Esophagus (tissue), 2 donors: ENCODE data around the gene SLC2A13. TPM values are rescaled to one million over a fixed set of nuclear protein-coding genes. Genes with fewer than 3 reads are reported as not detected.

Experiments used
- H3K27ac ChIP-seq, 2 donors: one replicate each; pipeline ENCODE4 v1.5.1; 2013; ENCODE audit warnings: low read depth in 2 of 2, mild to moderate bottlenecking in 2 of 2, inconsistent platforms in 1 of 2, low read length in 1 of 2, moderate library complexity in 1 of 2
- H3K27me3 ChIP-seq, 2 donors: one replicate each; pipeline ENCODE4 v1.6.1; 2013; ENCODE audit warnings: low read length in 2 of 2, control low read depth in 1 of 2, mild to moderate bottlenecking in 1 of 2; ENCODE audit not compliant: insufficient read depth in 2 of 2, control insufficient read depth in 1 of 2
- H3K36me3 ChIP-seq, 2 donors: one replicate each; pipeline ENCODE4 v1.6.1; 2013; ENCODE audit warnings: low read length in 1 of 2; ENCODE audit not compliant: control insufficient read depth in 2 of 2, insufficient read depth in 2 of 2
- H3K4me1 ChIP-seq, 2 donors: one replicate each; pipeline ENCODE4 v1.6.1; 2013; ENCODE audit warnings: low read length in 1 of 2; ENCODE audit not compliant: control insufficient read depth in 2 of 2, insufficient read depth in 2 of 2
- H3K4me3 ChIP-seq, 2 donors: one replicate each; pipeline ENCODE4 v1.5.1; 2013; ENCODE audit warnings: low read length in 2 of 2, mild to moderate bottlenecking in 2 of 2, low read depth in 1 of 2, moderate library complexity in 1 of 2
- H3K9me3 ChIP-seq, 2 donors: one replicate each; pipeline ENCODE4 v1.6.1; 2013; ENCODE audit warnings: mild to moderate bottlenecking in 2 of 2, low read depth in 1 of 2, low read length in 1 of 2, moderate library complexity in 1 of 2; ENCODE audit not compliant: control insufficient read depth in 2 of 2, insufficient read depth in 1 of 2
- WGBS, 2 donors: extraction: QIAGEN DNeasy Blood & Tissue Kit; methylation state at CpG; one replicate each; pipeline ENCODE4 v1.1.7; 2013; 5-methylcytosine and 5-hydroxymethylcytosine counted together
- polyA plus RNA-seq, 2 donors: library from polyadenylated mRNA; stranded (reverse); fragments of 200-250 nt; gene quantifications; one replicate each; pipeline ENCODE4 v1.2.3, GENCODE V29; 2013
- donor health status: healthy with polysubstance abuse.
- donor health status: Bipolar disorder and iron deficiency.

The SLC2A13 gene
- polyA plus RNA-seq, 2 donors = 0.84 to 1.0 TPM

DNA sequence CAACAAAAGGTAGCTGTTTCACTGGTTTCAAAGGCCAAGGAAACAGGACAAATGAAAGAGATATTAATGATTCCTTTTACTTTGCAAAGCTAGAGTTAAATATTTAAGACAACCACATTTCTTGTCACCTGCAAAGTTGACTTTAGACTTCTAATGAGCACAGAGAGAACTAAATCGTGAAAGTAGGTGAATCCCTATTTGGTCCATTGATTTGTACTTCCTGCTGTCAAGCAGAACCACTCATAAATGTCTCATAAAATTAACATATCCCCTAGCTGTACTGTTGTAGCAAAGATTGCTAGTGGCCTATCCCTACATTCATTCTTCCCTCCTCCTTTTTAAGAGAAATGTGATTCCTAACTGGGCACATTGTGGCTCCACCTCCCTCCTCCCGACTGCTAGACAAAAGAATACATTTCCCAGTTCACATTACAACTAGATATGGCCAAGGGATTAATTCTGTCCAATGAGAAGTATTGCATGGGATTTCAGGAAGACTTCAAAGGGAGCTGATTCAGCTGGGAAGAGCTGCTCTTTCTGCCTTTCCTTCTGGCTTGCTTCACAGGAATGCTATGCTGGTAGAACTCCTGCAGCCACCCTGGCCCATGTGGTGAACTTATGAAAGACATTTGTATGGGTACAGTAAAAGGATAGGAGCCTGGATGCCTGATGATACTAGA, 258.8 kb downstream of the SLC2A13 start:
- H3K4me3 ChIP-seq = no peak overlapping the region
- H3K27me3 ChIP-seq = no peaks in the 10 kb centered on the region
- no peaks in the 10 kb centered on the region for H3K36me3 ChIP-seq
- WGBS, 2 donors = 46 to 67% methylated on average over 2 of the region's 2 CpGs
- H3K9me3 ChIP-seq = no peaks in the 10 kb centered on the region
- H3K27ac ChIP-seq = no peak overlapping the region
- no peaks in the 10 kb centered on the region for H3K4me1 ChIP-seq

- Histone ChIP-seq H3K27ac (no peak overlapping the region), H3K36me3 (no peaks in the 10 kb centered on the region), H3K27me3 (no peaks in the 10 kb centered on the region), H3K4me3 (no peak overlapping the region), H3K4me1 (no peaks in the 10 kb centered on the region), H3K9me3 (no peaks in the 10 kb centered on the region)
- 79 to 82% methylated on average over 2 of the region's 2 CpGs for WGBS, 2 donors
Observed at GRCh38 chr12:39846304-39846703, 259.6 kb downstream of the SLC2A13 start.

DNA sequence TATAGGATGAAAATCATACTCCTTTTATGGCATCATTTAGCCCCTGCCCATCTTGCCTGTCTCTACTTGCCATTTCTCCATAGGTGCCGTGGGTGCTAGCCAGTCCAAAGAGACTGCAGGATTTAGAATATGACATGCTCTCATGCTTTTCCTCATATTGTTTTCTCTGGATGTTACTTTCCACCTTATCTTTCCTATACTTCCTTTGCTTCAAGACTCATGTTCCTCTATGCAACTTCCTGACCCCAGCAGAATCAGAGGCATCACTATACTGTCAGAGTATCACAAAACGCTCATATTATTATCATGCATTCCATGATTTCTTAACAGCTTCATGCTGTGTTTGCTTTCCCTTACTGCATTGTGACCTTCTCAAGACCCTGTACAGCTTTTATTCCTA, 265.5 kb downstream of the SLC2A13 start:
- Histone ChIP-seq H3K36me3 (no peaks in the 10 kb centered on the region), H3K27me3 (no peaks in the 10 kb centered on the region), H3K4me3 (no peak overlapping the region), H3K4me1 (no peaks in the 10 kb centered on the region), H3K9me3 (no peaks in the 10 kb centered on the region), H3K27ac (no peak overlapping the region)
- WGBS, 2 donors = 83 to 84% methylated on average over 2 of the region's 2 CpGs

DNA sequence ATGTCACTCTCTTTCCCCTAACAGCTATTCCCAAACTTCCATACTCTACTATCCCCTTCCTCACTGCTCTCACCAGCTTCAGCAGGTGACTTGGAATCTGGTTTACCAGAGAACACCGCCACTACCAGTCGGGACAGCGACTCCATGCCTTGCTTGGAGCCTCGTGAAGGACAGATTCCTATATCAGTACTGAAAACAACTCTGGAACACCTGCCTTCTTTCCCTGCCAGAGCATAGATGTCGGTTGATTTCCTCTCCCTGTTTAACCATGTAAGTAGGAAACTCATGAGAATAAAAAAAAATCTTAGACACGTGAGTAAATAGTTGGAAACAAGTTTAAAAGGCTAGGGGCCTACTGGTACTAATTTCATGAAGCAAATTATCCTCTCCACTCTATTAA, 266.8 kb downstream of the SLC2A13 start:
- 84 to 94% methylated on average over 6 of the region's 6 CpGs for WGBS, 2 donors
- Histone ChIP-seq H3K4me3 (no peak overlapping the region), H3K9me3 (no peaks in the 10 kb centered on the region), H3K27ac (no peak overlapping the region), H3K4me1 (no peaks in the 10 kb centered on the region), H3K27me3 (no peaks in the 10 kb centered on the region), H3K36me3 (no peaks in the 10 kb centered on the region)

DNA sequence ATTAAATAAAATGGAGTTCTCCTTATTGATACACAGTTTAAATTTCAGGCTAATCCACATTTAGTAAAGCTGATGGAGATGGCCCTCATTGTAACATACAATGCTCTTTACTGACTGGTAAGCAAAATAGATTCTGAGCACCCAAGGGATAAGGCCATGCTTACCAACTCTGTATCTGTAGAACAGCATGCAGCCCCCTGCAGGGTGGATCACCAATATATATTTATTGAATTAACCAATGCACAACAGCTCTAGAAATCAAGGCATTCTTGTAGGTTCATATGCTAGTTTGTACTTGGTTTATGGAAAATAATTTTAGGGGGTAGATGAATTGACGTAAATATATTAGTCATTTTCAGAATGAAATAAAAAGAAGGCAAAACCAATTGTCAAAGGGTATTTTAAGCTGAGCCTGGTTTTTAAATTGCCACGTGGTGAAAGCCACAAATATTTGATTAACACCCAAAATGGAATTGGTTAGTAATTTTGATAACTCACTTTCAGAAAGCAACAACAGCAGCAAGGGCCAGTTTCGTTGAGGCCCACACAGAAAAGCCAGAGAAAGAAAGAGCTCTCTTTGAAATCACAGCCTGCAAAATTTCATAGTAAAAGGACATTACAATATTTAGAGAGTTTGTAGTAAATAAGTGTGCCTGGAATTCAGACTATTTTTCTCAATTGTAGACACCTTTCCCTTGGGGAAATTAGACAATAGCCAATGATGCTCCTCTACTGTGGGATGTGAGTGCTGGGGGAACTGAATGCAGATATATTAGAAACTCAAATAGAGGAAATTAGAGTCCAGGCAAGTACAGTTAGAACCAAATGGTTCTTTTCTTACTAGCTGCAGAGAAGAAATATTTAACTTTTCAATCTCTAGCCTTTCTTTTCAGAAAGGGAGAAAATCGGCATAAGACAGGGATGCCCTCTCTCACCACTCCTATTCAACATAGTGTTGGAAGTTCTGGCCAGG, 270.1 kb downstream of the SLC2A13 start:
- Histone ChIP-seq H3K4me3 (no peak overlapping the region), H3K36me3 (no peaks in the 10 kb centered on the region), H3K27ac (no peak overlapping the region), H3K27me3 (no peaks in the 10 kb centered on the region), H3K9me3 (no peaks in the 10 kb centered on the region), H3K4me1 (no peaks in the 10 kb centered on the region)
- WGBS, 2 donors = 81 to 83% methylated on average over 4 of the region's 4 CpGs

GRCh38 chr12:39831587-39832315, 274.1 kb downstream of the SLC2A13 start:
- Histone ChIP-seq H3K27me3 (no peaks in the 10 kb centered on the region), H3K9me3 (no peaks in the 10 kb centered on the region), H3K36me3 (no peaks in the 10 kb centered on the region), H3K4me3 (no peak overlapping the region), H3K27ac (no peak overlapping the region), H3K4me1 (no peaks in the 10 kb centered on the region)
- 32 to 34% methylated on average over 1 of the region's 1 CpG for WGBS, 2 donors

DNA sequence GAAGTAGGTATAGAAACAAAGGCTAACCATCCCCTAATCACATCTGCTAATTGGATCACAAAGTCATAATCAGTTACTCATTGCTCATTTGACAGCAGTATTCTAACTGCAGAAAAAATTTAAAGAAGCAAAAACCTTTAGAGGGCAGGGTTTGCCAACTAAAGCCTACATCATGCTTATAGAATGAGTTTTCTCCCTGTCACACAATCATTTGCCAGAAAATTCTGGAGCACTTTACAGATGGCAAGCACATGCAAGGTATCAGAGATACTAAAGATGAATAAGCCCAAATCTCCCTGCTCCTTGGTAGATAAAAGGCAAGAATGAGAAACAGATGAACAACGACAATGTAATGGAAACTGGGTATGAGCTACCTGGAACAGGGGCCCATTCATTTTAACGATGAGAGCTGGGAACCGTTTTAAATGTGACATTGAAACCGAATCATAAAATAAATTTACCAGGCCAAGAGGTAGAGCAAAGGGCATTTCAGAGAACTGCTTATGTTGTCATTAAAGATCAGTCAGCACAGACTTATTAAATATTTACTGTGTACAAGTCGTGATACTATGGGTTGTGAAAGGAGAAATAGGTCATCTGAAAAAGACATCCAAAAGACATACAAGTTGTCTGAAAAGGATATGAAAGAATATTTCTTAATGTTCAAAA, 274.9 kb downstream of the SLC2A13 start:
- H3K4me1 ChIP-seq = no peaks in the 10 kb centered on the region
- H3K36me3 ChIP-seq = no peaks in the 10 kb centered on the region
- 72 to 83% methylated on average over 5 of the region's 5 CpGs for WGBS, 2 donors
- H3K4me3 ChIP-seq = no peak overlapping the region
- H3K9me3 ChIP-seq = no peaks in the 10 kb centered on the region
- H3K27ac ChIP-seq = no peak overlapping the region
- H3K27me3 ChIP-seq = no peaks in the 10 kb centered on the region

DNA sequence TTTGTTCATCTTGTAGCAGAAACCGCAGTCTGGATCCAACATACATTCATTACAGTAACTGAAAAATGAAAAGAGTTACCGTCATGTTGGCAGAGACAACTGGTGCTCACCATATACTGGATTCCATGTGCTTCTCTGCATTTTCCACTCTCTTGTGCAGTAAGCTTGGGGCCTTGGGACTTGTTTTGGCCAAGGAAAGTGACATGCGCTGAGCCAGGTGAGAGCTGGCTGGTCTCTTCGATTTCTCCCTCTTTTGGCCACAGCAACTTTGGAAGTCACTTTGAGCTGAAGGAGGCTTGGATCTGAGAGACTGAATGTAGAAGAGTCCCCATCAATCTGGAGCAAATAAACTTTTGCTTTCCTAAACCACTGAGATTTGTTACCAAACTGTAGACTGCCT, 275.7 kb downstream of the SLC2A13 start:
- WGBS, 2 donors = 96% methylated on average over 4 of the region's 4 CpGs
- H3K4me1 ChIP-seq = no peaks in the 10 kb centered on the region

More for the DNA sequence above, 275.7 kb downstream of the SLC2A13 start:
- no peak overlapping the region for H3K27ac ChIP-seq
- H3K9me3 ChIP-seq = no peaks in the 10 kb centered on the region
- H3K27me3 ChIP-seq = no peaks in the 10 kb centered on the region
- H3K36me3 ChIP-seq = no peaks in the 10 kb centered on the region
- H3K4me3 ChIP-seq = no peak overlapping the region
